ENCODE results near the gene PDGFA.

Gene PDGFA

DNA sequence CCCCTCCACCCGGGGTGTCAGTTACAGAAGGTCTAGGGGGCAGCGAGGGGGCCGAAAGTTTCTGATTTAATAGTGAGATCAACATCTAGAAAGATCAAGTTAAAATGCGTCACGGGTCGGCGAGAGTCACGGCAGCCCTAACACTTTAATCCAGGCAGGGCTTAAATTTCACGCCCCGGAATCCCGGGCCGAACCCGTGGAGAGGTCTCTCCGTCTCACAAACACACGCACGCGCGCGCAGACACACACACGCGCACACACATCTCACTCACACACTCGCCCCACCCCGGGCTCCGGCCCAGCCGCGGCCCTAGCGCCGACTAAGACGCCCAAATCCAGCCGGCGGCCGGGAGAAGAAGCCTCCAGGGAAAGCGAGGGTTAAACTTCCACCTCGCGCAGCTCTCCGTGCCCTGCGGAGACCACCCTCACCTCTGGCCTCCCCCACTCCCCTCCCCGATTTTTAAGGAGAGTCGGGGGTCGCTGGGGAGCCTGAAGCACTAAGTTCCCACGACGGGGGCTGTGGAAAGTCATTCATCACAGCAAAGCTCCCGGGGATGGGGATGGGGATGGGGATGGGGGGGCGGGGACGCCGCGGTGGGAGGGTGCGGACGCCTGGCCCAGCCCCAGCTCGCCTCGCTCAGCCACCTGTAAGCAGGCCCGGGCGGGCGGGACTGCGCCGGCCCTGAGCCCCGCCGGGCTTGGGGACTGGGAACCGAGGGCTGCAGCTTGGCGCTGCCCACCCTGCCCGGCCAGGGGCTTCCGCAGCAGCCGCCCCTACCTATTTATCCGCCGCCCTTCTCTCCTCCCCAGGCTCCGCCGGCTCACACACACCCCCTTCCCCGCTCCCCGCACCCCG, 1.6 kb downstream of the PDGFA start:
- no peak for DNase-seq (ENCODE audit: low read depth in 2 of 2)

DNA sequence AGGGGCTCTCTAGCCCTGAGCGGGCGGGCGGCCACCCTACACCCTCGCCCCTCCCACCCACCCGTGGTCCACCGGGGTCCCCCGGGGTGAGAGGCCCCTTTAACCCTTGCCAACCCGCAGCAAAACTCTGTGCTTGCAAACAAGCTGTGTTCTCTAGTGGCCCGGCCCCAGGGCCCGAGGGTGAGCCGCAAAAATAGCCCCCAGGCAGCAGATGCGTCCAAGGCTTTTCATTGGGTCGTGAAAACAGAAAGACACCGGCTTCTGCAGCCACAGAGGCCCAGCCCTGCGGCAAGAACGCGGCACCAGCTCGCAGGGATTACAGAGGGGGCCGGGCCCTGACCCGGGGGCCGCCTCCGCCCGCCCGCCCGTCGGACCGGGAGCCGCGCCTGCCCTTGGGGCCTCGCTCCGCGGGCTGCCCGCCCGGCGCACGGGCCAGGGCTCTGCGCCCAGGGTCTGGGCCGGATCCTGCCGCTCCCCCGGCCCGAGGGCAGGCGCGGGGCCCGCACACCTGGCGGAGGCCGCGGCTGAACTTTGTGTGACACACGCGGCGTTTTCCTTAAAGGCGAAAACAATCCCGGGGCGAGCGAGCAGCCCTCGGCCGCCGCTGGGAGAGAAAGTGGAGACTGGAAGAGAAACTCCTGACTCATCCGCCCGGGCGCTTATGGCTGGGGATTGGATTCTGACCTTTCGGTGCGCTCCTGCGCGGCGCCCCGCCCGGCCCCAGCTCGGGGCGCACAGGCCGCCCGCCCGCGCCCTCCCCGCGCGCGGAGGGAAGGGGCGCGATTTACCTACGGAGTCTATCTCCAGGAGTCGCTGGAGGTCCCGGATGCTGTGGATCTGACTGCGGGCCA, 2.8 kb downstream of the PDGFA start:
- no peak for DNase-seq (ENCODE audit: low read depth in 2 of 2)

DNA sequence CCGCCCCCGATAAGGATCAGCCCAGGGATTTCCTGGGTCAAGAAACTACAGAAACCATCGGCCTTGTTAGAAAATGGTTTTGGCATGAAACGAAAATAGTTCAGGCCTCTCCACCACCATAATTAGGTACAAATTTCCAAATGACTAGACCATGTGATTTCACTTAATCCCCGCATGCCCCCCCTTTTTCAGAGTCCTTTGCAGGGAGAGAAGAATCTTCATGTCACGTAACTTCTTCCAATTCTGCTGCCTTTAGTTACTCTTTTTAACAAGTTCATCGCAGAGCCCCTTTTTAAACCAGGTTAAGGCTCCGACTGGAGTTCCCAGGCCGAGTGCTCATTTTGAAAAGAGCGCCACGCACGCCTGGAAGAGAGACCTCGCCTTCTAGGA, 3.4 kb downstream of the PDGFA start:
- no peak for DNase-seq (ENCODE audit: low read depth in 2 of 2)

DNA sequence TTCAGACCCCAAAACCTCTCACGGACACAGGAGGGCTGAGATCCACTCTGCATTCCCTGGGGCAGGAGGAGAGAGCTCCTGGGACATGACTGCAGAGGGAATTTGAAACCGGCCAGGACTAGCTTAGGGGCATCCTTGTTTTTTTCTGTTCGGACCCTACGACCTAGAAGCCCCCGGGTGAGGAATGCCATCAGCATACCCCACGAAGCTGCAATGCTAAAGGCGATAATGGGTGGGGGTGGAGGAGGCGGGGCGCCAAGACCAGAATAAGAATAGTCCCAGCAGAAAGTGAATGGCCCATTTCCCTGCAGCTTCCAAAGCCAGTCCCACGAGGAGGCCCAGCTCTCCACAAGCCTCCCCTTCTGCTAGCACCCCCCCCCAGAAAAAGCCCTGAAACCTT, 4.0 kb downstream of the PDGFA start:
- no peak for DNase-seq (ENCODE audit: low read depth in 2 of 2)

DNA sequence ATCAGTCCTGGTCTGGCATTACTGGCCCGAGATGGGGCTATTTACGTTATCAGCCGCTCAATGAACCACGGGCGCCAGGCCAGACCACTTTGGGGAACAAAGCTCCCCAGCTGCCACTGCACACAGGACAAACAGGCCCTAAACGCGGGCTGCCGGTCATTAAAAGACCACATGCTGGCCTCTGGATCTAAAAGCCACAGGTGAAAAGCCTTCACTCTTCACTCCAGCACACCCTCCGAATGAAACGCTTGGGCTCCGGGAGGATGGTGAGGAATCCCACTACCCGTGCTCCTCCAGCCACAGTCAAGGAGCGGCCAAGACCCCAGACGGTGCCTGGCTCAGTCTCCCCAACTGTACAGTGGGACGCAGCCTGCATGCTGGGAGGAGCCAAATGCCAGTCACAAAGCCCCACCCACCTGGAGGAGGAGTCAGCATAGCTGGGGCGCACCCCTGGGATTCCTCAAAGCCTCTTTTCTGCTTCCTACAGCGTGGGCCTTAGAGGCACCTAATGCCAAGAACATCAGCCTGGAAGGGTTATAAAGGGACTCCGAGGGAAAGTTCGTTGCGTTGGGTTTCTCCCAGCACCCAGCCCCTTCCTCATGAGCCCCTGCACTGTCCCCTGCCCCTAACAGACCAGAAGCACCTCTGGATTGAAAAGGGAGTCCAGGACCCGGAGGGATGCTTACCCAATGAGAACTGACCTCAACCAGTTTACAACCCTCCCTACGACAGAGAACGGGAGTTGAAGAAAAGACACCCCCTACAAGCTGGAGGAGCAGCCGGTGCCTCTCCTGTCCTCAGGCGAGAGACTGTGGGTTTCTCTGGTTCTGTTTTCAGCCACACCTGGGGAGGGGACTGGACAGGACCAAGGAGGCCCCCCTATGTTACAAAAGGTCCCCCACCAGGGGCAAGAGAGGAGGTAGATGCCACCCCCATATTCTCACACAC, 4.7 kb downstream of the PDGFA start:
- no peak for DNase-seq (ENCODE audit: low read depth in 2 of 2)

DNA sequence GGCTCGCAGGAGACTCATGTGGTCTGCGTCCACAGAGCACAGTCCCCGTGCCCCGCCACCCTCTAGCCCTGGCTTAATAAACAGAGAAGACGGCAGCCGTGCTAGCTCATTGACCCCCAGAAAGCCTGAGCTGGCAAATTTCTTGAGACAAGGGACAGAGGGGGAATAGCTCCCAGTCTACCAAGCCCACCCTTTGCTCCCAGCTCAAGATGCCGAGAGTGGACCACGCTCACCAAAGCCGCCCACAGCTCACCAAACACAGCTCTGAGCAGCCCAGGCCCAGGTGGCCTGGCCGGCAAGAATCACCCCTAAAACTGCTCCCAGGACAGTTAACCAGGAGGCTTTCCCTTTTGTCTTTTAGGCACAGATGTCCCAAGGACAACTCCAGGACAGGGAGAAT, 5.4 kb downstream of the PDGFA start:
- DNase-seq (ENCODE audit: low read depth in 2 of 2) = no peak

DNA sequence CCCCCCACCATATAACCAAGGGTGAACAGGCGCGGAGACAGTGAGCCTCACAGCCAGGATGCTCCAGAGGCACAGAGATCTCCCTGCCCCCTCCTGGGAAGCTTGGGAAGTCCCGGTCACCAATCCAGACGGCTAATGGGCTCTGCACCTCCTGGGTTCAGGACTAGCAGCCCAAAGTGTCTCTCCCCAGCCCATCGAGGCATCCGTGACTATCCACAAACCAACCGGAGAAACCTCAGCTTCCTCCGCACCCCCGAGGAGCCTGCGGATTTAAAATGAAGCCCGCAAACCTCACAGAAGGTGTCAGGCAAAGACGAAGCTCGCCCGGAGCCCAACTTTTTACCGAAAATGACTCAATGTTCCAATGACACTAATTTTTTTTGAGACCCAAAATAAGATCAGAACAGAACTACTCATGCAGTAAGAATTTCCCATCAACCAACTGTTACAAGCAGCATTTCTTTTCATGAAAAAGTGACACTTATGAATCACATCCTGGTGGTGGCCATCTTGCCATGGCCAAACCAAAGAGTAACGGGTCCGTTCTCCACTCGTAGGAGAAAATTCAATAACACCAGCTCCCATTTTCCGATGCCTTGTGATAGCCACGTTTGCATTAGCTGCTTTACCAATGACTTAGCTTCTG, 6.0 kb downstream of the PDGFA start:
- no peak for DNase-seq (ENCODE audit: low read depth in 2 of 2)

DNA sequence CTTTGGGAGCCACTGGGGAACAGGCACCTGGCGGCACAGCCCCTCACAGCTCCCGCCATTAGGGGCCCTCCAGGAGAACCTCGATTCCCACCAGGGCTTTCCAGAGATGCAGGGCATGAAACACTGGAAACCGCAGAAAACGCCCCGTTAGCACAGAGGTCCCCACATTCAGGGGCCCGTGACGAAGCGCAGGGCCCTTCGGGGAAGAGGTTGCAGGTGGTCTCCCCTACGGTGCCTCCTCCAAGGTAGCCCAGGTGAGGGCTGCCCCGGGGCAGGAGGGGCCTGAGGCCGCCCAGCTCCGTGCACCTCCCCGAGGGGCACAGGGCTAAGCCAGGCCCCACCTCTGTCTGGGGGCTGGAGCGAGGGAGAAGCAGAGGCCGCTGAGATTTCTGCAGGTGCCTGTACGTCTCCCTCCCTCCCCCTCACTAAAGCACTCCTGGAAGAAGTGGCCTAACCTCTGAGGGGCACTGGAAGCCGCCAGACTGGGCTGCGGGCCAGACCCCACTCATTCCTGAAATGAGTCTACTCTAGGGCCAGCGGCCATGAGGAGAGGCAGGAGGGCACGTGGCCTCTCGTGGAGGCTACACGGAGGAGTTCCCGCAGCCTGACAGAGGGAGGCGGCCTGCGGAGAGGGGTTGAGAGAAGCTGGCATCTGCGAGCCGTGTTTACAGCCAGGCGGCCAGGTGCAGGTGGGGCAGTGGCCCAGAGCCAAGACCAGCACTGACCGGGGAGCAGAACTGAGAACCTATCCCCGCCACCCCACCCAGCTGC, 6.9 kb downstream of the PDGFA start:
- no peak for DNase-seq (ENCODE audit: low read depth in 2 of 2)

DNA sequence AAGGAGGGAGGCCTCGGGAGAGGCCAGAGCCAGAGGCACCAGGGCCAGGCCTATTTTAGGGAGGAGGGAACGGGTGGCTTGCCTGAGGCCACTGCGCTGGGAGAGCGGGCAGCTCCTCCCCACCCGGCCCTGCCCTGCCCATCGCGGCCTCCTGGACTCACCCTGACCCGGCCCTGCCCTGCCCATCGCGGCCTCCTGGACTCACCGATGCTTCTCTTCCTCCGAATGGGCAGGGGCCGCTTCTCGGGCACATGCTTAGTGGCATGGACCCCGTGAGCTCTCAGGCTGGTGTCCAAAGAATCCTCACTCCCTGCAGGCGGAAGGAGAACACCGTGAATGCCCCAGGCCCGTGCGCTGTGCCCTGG, 7.5 kb downstream of the PDGFA start:
- DNase-seq (ENCODE audit: low read depth in 2 of 2) = no peak

DNA sequence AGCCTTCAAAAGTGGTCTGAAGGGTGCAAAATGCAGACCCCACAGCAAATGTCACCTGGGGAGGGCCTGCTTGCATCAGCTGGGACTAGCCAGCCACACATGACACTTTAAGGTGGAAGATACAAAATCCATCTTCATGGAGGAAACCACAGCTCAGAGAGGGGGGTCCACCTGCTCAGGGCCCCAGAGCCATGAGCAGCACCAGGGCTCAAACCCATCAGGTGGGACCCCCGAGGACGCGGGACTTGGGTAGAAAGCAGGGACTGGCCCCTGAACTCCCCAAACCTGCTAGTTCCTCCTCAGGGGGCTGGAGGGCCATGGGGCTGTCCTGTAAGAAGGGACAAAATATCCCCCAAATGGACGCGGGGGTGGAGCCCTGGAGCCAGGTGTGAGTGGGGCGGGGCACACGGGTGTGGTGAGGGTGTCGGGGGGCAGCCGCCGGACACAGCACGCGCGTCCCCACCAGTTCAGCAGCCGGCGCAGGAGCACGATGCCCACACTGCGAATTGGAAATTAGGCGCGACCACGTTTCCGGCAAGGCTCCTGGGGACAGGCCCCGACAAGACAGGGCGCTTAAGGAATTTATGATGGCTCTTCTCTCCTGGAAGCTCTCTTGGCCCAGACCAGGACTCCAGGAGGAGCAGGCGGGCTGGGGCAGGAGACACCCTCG, 8.0 kb downstream of the PDGFA start:
- no peak for DNase-seq (ENCODE audit: low read depth in 2 of 2)

DNA sequence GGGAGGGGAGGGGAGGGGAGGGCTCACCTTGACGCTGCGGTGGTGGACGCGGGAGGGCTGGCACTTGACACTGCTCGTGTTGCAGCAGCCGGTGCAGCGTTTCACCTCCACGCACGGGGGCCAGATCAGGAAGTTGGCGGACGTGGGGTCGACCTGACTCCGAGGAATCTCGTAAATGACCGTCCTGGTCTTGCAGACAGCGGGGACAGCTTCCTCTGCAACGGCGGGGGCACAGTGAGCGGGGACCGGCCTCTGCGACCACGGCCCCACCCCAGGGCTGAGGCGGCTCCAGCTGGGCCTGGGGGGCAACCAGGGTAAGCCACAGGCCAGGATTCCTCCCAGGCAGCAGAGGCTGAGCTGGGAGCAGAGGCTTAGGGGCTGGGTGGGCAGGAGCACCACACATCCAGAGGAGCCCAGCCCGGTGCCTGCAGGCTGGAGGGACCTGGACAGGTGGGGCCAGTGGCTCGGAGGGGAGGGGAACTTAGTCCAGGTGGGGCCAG, 8.8 kb downstream of the PDGFA start:
- no peak for DNase-seq (ENCODE audit: low read depth in 2 of 2)

DNA sequence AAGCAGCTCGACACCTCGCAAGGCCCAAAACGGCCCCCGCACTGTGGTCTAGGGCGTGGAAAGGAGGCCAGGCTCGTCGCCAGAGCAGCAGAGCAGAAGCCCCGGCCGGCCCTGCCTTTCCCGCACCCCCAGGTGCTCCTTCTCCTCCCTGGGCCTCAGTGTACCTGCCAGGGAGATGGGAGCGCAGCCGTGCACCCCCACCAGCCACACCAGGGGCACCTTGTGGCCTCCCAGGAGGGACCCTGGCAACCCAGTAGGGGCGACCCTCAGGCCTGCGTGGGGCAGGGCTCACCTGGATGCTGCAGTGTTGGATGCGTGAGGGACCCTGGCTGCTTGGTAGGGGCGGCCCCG, 9.5 kb downstream of the PDGFA start:
- no peak for DNase-seq (ENCODE audit: low read depth in 2 of 2)

DNA sequence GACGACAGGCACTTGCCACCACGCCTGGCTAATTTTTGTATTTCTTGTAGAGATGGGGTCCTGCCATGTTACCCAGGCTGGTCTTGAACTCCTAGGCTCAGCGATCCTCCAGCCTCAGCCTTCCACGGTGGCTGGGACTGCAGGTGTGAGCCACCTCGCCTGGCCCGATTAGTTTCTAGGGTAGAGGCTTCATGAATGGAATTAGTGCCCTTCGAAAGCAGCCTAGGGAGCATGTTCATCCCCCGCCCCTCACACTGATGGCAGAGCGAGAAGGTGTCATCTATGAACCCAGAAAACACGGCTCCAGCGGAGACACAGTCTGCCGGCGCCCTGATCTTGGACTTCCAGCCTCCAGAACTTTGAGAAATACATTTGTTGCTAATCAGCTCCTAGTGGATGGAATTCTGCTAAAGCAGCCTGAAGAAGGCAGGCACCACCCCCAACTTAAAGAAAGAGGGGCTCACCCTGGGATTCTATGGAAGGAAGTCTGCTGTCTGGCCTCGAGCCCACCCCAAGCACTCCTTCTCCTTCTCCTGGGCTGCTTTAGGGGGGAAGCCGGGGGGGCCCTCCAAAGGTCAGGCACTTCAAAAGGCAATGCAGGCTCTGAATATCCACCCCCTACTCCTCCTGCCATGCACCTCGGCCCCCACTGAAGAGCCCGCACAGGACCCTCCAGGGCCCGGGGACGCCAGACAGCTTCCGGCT, 10.1 kb downstream of the PDGFA start:
- no peak for DNase-seq (ENCODE audit: low read depth in 2 of 2)

DNA sequence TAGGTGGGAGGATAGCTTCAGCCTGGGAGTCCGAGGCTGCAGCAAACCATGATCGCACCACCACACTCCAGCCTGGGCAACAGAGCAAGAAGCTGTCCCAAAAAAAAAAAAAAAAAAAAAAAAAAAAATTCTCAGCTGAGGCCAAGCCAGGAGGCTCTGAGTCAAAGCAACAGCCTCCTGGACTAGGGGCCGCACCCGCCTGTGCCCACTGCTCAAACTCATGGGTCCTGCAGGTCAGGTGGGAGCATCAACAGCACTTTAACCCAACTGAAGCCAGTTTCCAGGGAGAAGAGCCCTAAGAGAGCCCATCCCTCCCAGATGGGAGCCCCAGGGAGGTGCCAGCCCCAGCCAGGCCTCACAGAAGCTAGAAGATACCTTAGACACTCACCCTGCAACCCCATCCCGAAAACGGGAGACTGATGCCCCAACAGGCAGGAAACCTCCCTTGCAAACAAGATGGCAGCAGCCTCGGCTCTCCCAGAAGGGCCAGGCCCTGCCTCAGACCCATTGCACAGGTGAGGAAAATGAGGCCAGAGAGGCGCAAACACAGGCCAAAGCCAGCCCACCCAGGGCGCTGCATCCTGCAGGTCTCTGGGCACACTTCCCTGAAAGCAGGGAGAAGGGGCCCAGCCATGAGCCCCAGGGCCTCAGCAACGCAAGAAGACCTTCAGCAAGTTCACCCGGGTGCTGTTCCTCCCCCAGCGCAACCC, 11.0 kb downstream of the PDGFA start:
- no peak for DNase-seq (ENCODE audit: low read depth in 2 of 2)

DNA sequence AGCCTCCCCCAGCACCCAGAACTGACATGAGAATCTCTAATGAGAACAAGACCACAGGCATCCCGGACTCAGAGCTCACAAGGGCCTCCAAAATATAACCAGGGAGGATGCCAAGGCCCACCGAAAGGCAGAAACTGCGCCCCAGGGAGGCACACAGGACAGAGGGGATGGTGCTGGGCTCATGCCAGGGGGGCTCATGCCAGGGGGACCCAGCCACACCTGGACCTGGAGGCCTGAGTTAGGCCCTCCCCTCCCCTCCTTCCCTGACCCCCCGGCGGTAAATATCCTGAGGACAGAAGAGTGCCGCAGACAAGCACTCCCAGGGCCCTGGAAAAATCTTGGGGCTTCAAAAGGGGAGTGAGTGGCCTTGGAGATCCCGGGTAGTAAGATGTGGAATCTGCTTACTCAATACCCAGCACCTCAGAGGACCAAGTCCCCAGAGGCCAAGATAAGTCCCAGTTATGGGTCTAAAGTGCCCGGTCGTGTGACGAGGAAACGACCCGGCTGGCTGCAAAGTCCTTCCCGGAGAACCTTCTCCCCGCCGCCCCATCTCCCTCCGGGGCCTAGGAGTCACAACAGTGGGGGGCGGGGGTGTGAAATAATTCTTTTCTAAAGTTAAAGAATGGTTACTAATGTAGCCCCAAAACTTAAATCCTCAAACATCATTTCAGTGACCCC, 11.9 kb downstream of the PDGFA start:
- DNase-seq (ENCODE audit: low read depth in 2 of 2) = no peak

DNA sequence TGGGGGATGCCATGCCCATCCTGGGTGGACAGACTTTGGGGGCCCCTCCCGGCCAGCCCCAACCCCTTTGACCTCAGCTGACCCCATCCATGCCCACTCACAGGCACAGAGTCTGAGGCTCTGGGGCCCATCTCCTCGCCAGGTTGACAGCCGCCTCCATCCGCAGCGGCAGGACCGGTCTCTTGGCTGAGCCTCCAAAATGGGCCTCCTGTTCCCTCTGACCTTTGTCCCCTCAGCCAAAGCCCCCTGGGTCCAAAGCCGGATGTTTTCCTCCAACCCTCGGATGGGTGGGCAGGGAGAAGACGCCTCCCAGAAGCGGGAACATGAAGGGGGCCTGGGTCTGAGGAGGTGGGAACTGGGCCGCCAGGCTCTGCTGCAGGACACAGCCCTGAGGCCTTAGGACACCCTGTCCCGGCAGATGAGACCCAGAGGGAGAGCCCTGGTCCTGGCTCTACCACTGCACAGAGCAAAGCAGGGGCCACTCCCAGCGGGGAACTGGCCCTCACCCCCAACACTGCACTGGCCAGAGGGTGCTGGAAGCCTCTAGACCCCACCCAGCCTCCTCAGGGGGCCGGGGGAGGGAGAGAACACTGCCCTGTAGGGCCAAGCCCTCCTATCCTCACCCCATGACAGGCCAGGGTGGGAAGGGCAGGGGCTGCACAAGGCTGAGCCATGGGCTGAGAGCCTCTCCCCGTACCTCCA, 12.6 kb downstream of the PDGFA start:
- no peak for DNase-seq (ENCODE audit: low read depth in 2 of 2)

DNA sequence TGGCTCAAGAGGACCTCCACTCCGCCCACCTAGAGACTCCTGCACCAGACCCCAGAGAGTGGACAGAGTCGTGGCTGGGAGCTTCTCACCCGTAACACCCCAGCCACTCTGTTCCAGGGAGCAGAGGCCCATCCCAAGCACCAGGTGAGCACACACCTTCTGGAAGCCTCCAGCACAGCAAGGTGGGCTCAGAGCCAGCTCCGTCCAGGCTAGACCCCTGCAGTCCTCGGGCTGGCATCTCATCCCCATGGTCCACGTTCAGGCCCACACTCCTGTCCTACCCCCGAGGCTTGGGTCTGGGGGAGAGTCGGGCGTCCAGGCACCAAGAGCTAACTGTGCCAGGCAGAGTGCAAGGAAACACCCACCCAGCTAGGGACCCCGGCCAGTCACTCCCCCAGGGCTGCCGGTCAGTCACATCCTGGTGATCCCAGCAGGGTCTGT, 13.2 kb downstream of the PDGFA start:
- DNase-seq (ENCODE audit: low read depth in 2 of 2) = no peak

DNA sequence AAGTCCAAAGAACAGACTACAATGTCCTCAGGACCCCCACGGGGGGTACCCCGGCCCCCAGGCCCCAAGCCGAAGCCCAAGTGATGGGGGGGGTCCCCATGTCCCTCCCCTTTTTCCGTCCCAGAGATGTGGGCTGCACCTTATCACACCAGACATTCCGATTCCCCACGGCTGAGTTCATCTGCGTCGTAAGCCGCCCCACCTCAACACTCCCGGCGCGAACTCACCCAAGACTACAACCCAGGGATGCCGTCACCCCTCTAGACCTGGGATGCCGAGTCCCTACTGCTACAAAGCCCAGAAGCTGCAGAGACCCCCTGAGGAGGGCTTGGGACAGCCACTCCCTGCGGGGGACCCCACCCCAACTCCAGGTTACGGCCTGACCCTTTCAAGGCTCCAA, 14.5 kb downstream of the PDGFA start:
- no peak for DNase-seq (ENCODE audit: low read depth in 2 of 2)
